Fibroblast of the aortic adventitia (primary cell): Measurements from ENCODE around the gene MTRR. TPM values are rescaled to one million over a fixed set of nuclear protein-coding genes. Genes with fewer than 3 reads are reported as not detected.
A peak's percentile ranks its signal among the peaks of the same experiment; 100 is the strongest.

ENCODE experiments used
- DNase-seq: peaks from one replicate; pipeline ENCODE4 v3.0.0-alpha.2; 2010; ENCODE audit warnings: low read depth
- H3K4me3 ChIP-seq: 2 replicates; pipeline ENCODE4 v1.5.1; 2011; ENCODE audit warnings: low read depth, mild to moderate bottlenecking, control low read depth, low read length, moderate library complexity
- total RNA-seq: library from RNA; depleted of rRNA; stranded (reverse); fragments of >200 nt; gene quantifications from 2 replicates; pipeline ENCODE4 v1.2.3, GENCODE V29; 2012; ENCODE audit warnings: low replicate concordance
- TF ChIP-seq, protein P1 (sequence below): IDR thresholded peaks from 2 replicates; pipeline ENCODE4 v1.5.1; 2011; ENCODE audit warnings: mild to moderate bottlenecking, low read length, control low read depth, inconsistent platforms; ENCODE audit not compliant: insufficient read depth

Gene MTRR
- 21.6 and 40.3 TPM in 2 replicates for total RNA-seq

DNA sequence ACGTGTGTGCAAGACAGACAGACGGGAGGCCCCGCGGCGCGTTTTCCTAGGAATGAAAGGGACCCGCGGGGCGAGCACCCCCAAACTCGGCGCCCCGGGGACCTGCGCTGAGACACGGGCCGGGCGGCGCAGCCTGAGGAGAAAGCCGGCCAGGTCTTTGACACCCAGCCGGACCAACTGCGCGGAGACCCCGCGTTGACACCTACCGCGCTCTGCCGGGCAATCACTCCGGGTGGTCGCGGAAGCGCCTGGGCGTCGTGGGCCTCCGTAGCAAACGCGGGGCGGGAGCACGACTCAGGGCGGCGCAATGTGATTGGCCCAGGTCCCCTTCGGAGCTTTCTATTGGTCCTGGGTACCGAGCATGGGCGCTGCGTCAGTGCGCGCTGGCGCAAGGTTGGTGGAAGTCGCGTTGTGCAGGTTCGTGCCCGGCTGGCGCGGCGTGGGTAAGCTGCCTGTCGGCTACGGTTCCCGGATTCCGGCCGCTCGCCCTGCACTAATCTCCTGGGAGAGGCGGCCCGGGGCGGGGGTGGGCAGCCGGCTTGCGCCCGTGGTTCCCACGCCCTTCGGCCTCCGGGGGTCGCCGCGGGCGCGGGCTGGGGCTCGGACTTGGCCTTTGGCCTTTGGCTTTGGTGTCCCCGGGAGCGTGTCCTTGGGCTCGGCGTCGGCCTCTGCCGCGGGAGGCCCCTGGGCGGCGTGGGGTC lies at the start of gene MTRR, which contains the start of gene FASTKD3:
TSS of gene MTRR (plus strand) at position 376 of the 701 bp plus-strand sequence. CDS start 1,647 bp downstream, outside the sequence.
TSS of gene FASTKD3 (minus strand) at position 259 of the 701 bp plus-strand sequence. CDS start 948 bp downstream, outside the sequence.
- DNase-seq, result peak; percentile 91
- TF ChIP-seq, protein P1, sequence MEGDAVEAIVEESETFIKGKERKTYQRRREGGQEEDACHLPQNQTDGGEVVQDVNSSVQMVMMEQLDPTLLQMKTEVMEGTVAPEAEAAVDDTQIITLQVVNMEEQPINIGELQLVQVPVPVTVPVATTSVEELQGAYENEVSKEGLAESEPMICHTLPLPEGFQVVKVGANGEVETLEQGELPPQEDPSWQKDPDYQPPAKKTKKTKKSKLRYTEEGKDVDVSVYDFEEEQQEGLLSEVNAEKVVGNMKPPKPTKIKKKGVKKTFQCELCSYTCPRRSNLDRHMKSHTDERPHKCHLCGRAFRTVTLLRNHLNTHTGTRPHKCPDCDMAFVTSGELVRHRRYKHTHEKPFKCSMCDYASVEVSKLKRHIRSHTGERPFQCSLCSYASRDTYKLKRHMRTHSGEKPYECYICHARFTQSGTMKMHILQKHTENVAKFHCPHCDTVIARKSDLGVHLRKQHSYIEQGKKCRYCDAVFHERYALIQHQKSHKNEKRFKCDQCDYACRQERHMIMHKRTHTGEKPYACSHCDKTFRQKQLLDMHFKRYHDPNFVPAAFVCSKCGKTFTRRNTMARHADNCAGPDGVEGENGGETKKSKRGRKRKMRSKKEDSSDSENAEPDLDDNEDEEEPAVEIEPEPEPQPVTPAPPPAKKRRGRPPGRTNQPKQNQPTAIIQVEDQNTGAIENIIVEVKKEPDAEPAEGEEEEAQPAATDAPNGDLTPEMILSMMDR, result no peak
- H3K4me3 ChIP-seq, result peak within 1 kb of the TSS; percentile 85

GRCh38 chr5:7822449-7822848 lies 46.5 kb upstream of the MTRR start:
- no peak overlapping the region for H3K4me3 ChIP-seq
- TF ChIP-seq, protein P1, result no peak
- no peak for DNase-seq

DNA sequence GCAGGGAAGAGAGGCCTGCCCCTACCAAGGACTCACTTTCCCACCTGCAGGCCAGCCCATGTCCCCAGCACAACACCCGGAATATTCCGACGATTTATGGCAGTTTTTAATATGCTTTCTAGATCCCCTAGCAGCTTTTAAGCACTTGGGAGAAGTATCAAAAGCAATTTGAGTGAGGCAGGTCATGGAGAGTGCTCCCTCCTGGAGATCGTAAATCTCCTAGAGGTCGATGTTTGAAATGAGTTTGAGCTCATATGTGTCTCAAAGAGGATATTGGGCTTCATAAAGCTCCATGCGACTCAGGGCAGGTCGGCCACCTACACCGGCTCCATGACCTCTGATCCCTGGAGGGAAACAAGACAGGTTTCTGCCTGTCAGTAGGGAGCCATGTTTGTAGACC lies 45.4 kb upstream of the MTRR start:
- TF ChIP-seq, protein P1, result no peak
- no peak for DNase-seq
- H3K4me3 ChIP-seq, result no peak overlapping the region

GRCh38 chr5:7824995-7825394 lies 44.0 kb upstream of the MTRR start:
- no peak overlapping the region for H3K4me3 ChIP-seq
- TF ChIP-seq, protein P1, result no peak
- DNase-seq, result no peak

DNA sequence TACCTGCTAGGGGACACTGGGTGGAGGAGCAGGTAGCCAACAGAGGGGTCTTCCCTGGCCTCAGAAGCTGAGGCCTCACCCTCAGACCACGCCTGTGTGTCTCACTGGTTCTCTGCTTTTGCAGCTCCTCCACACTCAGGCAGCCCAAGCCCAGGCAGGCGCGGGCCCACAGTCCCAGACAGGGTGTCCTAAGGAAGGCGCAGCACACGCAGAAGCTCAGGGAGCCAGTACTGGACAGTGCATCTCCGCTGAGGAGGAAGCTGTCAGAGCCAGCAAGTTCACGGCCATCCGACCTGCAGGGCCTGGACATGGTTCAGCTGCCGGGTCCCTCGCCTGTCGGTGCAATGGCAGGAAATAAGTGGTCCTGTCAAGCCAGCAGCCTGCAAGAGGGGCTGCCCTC lies 43.3 kb upstream of the MTRR start:
- H3K4me3 ChIP-seq, result no peak overlapping the region
- TF ChIP-seq, protein P1, result no peak
- DNase-seq, result no peak

DNA sequence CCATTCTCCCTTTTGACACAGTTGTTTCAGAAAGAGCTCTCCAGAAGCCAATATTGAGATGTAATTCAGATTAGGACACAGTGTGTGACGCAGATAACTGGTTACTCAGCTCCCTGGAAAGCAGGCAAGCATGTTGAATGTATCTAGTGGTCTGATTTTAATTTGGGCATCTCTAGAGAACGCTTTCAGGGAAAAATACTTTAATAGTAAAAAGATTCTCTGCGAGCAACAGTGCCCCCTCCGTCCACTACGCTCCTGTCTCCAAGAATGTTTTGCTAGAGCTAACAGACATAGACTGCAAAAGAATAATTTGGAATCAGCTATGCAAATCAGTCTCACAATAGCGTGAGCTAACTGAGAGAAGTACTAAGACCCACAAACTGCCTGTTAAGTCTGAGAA lies 41.3 kb upstream of the MTRR start:
- no peak overlapping the region for H3K4me3 ChIP-seq
- DNase-seq, result peak; percentile 37
- TF ChIP-seq, protein P1, result peak; percentile 47
